WTC11 (cell line): ENCODE measurements around the gene DUSP22. TPM values are rescaled to one million over a fixed set of nuclear protein-coding genes. Genes with fewer than 3 reads are reported as not detected.

Source experiments
- ATAC-seq: fragments of 200-7000 bp; cut with Tn5 transposase; 2 replicates; pipeline ENCODE4 v1.10.0; 2021; ENCODE audit warnings: mild to moderate bottlenecking, moderate library complexity
- CTCF ChIA-PET: fragments of 300-600 bp; sonication (Branson Sonifier 250); formaldehyde crosslinking; loops from one replicate; lab custom pipeline; 2021; ENCODE audit warnings: antibody characterized with exemption; lab: Charles Lee
- POLR2A ChIA-PET: fragments of 350-600 bp; sonication (Branson Sonifier 250); formaldehyde crosslinking; loops from one replicate; lab custom pipeline; 2021; ENCODE audit warnings: antibody characterized with exemption; lab: Charles Lee
- DNase-seq: peaks from one replicate; pipeline ENCODE4 v3.0.0; 2021; ENCODE audit warnings: low spot score
- H3K27ac Mint-ChIP-seq: 2 replicates; pipeline ENCODE4 v1.8.0; 2021; ENCODE audit warnings: mixed read lengths
- H3K27me3 Mint-ChIP-seq: 2 replicates; pipeline ENCODE4 v1.8.0; 2021; ENCODE audit warnings: low read depth, mild to moderate bottlenecking, moderate library complexity, mixed read lengths
- H3K36me3 Mint-ChIP-seq: 2 replicates; pipeline ENCODE4 v1.8.0; 2021; ENCODE audit warnings: mixed read lengths
- H3K4me1 Mint-ChIP-seq: 2 replicates; pipeline ENCODE4 v1.8.0; 2022; ENCODE audit warnings: mixed read lengths
- H3K4me3 Mint-ChIP-seq: 2 replicates; pipeline ENCODE4 v1.8.0; 2021; ENCODE audit warnings: mild to moderate bottlenecking, moderate library complexity, mixed read lengths
- H3K9me3 Mint-ChIP-seq: 2 replicates; pipeline ENCODE4 v1.8.0; 2021; ENCODE audit warnings: mixed read lengths
- CBFB ChIP-seq: sonication (generic); formaldehyde crosslinking; IDR thresholded peaks from 2 replicates; pipeline ENCODE4 v1.8.1; 2022; ENCODE audit warnings: mild to moderate bottlenecking, low read depth, missing genetic modification reagents
- CDX4 ChIP-seq: fragments of 250-450 bp; sonication (Bioruptor Pico); IDR thresholded peaks from 2 replicates; pipeline ENCODE4 v1.9.0; 2021; ENCODE audit warnings: moderate library complexity, mild to moderate bottlenecking, inconsistent platforms, borderline replicate concordance
- GRHL2 ChIP-seq: fragments of 250-450 bp; sonication (Bioruptor Pico); IDR thresholded peaks from 2 replicates; pipeline ENCODE4 v1.8.0; 2022; ENCODE audit warnings: mild to moderate bottlenecking, moderate library complexity; ENCODE audit not compliant: insufficient replicate concordance, severe bottlenecking
- GTF2I ChIP-seq: fragments of 250-450 bp; sonication (Bioruptor Pico); conservative IDR thresholded peaks from 2 replicates; pipeline ENCODE4 v1.4.0; 2021; ENCODE audit warnings: mild to moderate bottlenecking
- NFATC4 ChIP-seq: fragments of 250-450 bp; sonication (Bioruptor Pico); IDR thresholded peaks from 2 replicates; pipeline ENCODE4 v1.9.0; 2021; ENCODE audit warnings: mild to moderate bottlenecking
- NR2C2 ChIP-seq: sonication (generic); formaldehyde crosslinking; IDR thresholded peaks from 2 replicates; pipeline ENCODE4 v1.8.0; 2022; ENCODE audit warnings: mild to moderate bottlenecking, missing genetic modification reagents
- STAT6 ChIP-seq: sonication (generic); formaldehyde crosslinking; conservative IDR thresholded peaks from 2 replicates; pipeline ENCODE4 v1.8.1; 2023; ENCODE audit warnings: mild to moderate bottlenecking, low read depth, missing genetic modification reagents, moderate library complexity
- TEAD1 ChIP-seq: sonication (generic); formaldehyde crosslinking; IDR thresholded peaks from 2 replicates; pipeline ENCODE4 v1.8.0; 2022; ENCODE audit warnings: mild to moderate bottlenecking, missing genetic modification reagents
- TP53 ChIP-seq: sonication (generic); formaldehyde crosslinking; IDR thresholded peaks from 2 replicates; pipeline ENCODE4 v1.8.1; 2023; ENCODE audit warnings: mild to moderate bottlenecking, missing genetic modification reagents
- ZBTB21 ChIP-seq: sonication (generic); formaldehyde crosslinking; IDR thresholded peaks from 2 replicates; pipeline ENCODE4 v1.8.1; 2023; ENCODE audit warnings: mild to moderate bottlenecking, missing genetic modification reagents, borderline replicate concordance
- ZNF396 ChIP-seq: fragments of 250-450 bp; sonication (Bioruptor Pico); IDR thresholded peaks from 2 replicates; pipeline ENCODE4 v1.8.0; 2021; ENCODE audit warnings: mild to moderate bottlenecking, moderate library complexity, borderline replicate concordance
- ZNF532 ChIP-seq: fragments of 250-450 bp; sonication (Bioruptor Pico); IDR thresholded peaks from 2 replicates; pipeline ENCODE4 v1.9.0; 2021; ENCODE audit warnings: mild to moderate bottlenecking, borderline replicate concordance
- ZNF671 ChIP-seq: fragments of 250-450 bp; sonication (Bioruptor Pico); IDR thresholded peaks from 2 replicates; pipeline ENCODE4 v1.8.0; 2021; ENCODE audit warnings: mild to moderate bottlenecking
- total RNA-seq: library from RNA; stranded (reverse); gene quantifications from 3 replicates; pipeline ENCODE4 v1.2.3, GENCODE V29; 2021
- TF ChIP-seq, protein P1 (sequence below): sonication (generic); formaldehyde crosslinking; IDR thresholded peaks from 2 replicates; pipeline ENCODE4 v1.8.1; 2023; ENCODE audit warnings: mild to moderate bottlenecking, missing genetic modification reagents, borderline replicate concordance
- TF ChIP-seq, protein P2 (sequence below): sonication (generic); formaldehyde crosslinking; IDR thresholded peaks from 2 replicates; pipeline ENCODE4 v1.8.1; 2022; ENCODE audit warnings: mild to moderate bottlenecking, moderate library complexity, missing genetic modification reagents
- TF ChIP-seq, protein P3 (sequence below): sonication (generic); formaldehyde crosslinking; IDR thresholded peaks from 2 replicates; pipeline ENCODE4 v1.8.0; 2022; ENCODE audit warnings: mild to moderate bottlenecking, missing genetic modification reagents
- TF ChIP-seq, protein P4 (sequence below): fragments of 200-600 bp; IDR thresholded peaks from 2 replicates; pipeline ENCODE4 v1.8.0; 2022; ENCODE audit warnings: antibody characterized with exemption
- TF ChIP-seq, protein P5 (sequence below): sonication (generic); formaldehyde crosslinking; IDR thresholded peaks from 2 replicates; pipeline ENCODE4 v1.8.0; 2022; ENCODE audit warnings: mild to moderate bottlenecking, missing genetic modification reagents
- TF ChIP-seq, protein P6 (sequence below): fragments of 250-450 bp; sonication (Bioruptor Pico); IDR thresholded peaks from 2 replicates; pipeline ENCODE4 v1.8.0; 2021; ENCODE audit warnings: mild to moderate bottlenecking

The DUSP22 gene
- total RNA-seq, 1 experiment from 2014 or later: 38.5 TPM

DNA sequence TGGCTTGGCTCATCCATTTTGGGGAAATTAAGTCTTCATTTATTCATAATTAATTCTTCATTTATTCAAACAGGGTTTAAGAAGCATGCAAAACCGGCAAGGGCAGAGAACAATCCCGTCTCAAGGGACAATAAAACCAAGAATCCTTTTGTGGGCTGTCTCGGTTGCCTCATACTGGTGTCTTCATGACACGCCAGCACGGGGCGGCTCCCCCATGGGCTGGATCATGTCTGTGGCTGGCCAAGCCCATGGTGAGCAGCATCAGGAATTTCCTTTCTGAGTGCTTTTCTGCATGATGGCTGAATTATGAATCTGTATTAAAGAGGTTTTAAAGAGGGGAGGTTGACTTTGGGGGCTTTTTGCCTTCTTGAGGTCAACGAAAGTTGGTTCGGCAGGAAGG is 38.3 kb upstream of the DUSP22 start (continued):
- TF ChIP-seq ZNF532 (no peak), CBFB (no peak)

DNA sequence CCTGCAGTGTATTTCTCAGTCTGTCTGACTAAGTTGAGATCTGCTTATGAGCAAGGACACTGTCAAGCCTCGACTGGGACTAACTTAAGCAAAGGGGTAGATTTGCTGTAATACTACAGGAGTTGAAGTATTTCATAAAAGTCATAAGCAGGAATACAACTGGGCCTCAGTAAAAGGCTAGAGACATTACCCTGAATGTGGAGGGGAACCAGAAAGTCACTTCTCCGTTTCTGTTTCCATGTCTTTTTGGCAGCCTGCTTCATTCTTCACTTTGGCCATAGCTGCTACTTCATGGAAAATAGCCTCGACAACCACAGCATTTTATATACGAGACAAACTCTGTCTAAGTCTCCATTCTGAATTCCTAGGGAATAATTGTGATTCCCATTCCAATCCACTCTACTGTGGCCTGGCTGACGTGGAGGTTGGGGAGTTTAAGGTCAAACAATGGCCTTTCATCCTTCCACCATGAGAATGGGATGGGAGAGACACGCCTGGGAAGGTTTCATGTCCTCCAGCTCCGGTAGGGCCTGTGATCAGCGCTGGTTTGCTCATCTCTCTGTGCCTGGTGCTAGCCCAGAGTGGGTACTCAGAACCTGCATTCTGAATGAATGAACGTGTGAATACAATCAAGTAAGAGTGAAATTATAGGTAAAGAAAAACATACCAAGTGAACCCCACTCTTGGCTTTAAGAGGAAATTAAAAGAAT is 37.1 kb upstream of the DUSP22 start:
- no peak for DNase-seq
- Mint-ChIP-seq H3K27ac (no peak overlapping the region), H3K27me3 (peaks cover 7% of the 10 kb centered on the region), H3K36me3 (peaks cover 17% of the 10 kb centered on the region), H3K4me1 (no peaks in the 10 kb centered on the region), H3K4me3 (no peak overlapping the region), H3K9me3 (peaks cover 34% of the 10 kb centered on the region)
- ChIA-PET CTCF (interaction anchor here (0.9 to 1.0 kb wide), 2 partner anchors 38 to 66 kb away, joined by 3 read pairs; no protein-coding TSS in a partner anchor), POLR2A (no interaction called here)
- no peak for ATAC-seq
- TF ChIP-seq, protein P1, sequence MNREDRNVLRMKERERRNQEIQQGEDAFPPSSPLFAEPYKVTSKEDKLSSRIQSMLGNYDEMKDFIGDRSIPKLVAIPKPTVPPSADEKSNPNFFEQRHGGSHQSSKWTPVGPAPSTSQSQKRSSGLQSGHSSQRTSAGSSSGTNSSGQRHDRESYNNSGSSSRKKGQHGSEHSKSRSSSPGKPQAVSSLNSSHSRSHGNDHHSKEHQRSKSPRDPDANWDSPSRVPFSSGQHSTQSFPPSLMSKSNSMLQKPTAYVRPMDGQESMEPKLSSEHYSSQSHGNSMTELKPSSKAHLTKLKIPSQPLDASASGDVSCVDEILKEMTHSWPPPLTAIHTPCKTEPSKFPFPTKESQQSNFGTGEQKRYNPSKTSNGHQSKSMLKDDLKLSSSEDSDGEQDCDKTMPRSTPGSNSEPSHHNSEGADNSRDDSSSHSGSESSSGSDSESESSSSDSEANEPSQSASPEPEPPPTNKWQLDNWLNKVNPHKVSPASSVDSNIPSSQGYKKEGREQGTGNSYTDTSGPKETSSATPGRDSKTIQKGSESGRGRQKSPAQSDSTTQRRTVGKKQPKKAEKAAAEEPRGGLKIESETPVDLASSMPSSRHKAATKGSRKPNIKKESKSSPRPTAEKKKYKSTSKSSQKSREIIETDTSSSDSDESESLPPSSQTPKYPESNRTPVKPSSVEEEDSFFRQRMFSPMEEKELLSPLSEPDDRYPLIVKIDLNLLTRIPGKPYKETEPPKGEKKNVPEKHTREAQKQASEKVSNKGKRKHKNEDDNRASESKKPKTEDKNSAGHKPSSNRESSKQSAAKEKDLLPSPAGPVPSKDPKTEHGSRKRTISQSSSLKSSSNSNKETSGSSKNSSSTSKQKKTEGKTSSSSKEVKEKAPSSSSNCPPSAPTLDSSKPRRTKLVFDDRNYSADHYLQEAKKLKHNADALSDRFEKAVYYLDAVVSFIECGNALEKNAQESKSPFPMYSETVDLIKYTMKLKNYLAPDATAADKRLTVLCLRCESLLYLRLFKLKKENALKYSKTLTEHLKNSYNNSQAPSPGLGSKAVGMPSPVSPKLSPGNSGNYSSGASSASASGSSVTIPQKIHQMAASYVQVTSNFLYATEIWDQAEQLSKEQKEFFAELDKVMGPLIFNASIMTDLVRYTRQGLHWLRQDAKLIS (CRISPR knock-in tag): no peak
- no peak for TF ChIP-seq ZBTB21
- no peak for TF ChIP-seq STAT6 (CRISPR knock-in tag)
- TF ChIP-seq, protein P2, sequence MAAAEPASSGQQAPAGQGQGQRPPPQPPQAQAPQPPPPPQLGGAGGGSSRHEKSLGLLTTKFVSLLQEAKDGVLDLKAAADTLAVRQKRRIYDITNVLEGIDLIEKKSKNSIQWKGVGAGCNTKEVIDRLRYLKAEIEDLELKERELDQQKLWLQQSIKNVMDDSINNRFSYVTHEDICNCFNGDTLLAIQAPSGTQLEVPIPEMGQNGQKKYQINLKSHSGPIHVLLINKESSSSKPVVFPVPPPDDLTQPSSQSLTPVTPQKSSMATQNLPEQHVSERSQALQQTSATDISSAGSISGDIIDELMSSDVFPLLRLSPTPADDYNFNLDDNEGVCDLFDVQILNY: no peak
- TF ChIP-seq, protein P3, sequence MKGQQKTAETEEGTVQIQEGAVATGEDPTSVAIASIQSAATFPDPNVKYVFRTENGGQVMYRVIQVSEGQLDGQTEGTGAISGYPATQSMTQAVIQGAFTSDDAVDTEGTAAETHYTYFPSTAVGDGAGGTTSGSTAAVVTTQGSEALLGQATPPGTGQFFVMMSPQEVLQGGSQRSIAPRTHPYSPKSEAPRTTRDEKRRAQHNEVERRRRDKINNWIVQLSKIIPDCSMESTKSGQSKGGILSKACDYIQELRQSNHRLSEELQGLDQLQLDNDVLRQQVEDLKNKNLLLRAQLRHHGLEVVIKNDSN (CRISPR knock-in tag): no peak
- no peak for TF ChIP-seq NFATC4 (CRISPR knock-in tag)
- TF ChIP-seq TP53 (CRISPR knock-in tag): no peak
- TF ChIP-seq ZNF671 (CRISPR knock-in tag): no peak
- TF ChIP-seq, protein P4, sequence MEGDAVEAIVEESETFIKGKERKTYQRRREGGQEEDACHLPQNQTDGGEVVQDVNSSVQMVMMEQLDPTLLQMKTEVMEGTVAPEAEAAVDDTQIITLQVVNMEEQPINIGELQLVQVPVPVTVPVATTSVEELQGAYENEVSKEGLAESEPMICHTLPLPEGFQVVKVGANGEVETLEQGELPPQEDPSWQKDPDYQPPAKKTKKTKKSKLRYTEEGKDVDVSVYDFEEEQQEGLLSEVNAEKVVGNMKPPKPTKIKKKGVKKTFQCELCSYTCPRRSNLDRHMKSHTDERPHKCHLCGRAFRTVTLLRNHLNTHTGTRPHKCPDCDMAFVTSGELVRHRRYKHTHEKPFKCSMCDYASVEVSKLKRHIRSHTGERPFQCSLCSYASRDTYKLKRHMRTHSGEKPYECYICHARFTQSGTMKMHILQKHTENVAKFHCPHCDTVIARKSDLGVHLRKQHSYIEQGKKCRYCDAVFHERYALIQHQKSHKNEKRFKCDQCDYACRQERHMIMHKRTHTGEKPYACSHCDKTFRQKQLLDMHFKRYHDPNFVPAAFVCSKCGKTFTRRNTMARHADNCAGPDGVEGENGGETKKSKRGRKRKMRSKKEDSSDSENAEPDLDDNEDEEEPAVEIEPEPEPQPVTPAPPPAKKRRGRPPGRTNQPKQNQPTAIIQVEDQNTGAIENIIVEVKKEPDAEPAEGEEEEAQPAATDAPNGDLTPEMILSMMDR: no peak
- TF ChIP-seq ZNF396: no peak
- no peak for TF ChIP-seq CDX4 (CRISPR knock-in tag)
- TF ChIP-seq, protein P5, sequence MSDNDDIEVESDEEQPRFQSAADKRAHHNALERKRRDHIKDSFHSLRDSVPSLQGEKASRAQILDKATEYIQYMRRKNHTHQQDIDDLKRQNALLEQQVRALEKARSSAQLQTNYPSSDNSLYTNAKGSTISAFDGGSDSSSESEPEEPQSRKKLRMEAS (CRISPR knock-in tag): no peak
- no peak for TF ChIP-seq GRHL2 (CRISPR knock-in tag)
- TF ChIP-seq NR2C2 (CRISPR knock-in tag): no peak
- no peak for TF ChIP-seq GTF2I (CRISPR knock-in tag)
- no peak for TF ChIP-seq TEAD1
- TF ChIP-seq, protein P6, sequence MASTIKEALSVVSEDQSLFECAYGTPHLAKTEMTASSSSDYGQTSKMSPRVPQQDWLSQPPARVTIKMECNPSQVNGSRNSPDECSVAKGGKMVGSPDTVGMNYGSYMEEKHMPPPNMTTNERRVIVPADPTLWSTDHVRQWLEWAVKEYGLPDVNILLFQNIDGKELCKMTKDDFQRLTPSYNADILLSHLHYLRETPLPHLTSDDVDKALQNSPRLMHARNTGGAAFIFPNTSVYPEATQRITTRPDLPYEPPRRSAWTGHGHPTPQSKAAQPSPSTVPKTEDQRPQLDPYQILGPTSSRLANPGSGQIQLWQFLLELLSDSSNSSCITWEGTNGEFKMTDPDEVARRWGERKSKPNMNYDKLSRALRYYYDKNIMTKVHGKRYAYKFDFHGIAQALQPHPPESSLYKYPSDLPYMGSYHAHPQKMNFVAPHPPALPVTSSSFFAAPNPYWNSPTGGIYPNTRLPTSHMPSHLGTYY (CRISPR knock-in tag): no peak
